ENCODE results near the gene NKX6-2.
"Not testable (repeated sequence)": the region's sequence is repeated elsewhere in the genome, so short reads cannot be mapped to it uniquely, and the experiment has no call there.

The NKX6-2 gene

GRCh38 chr10:132774181-132774901 is 11.6 kb downstream of the NKX6-2 start:
- no peaks in the 10 kb centered on the region for H3K4me1 ChIP-seq
- no peak overlapping the region for H3K9ac ChIP-seq
- no peaks in the 10 kb centered on the region for H3K79me2 ChIP-seq
- H3K27ac ChIP-seq: no peak overlapping the region
- H3K9me3 ChIP-seq (ENCODE audit: control insufficient read depth, low read length): no peaks in the 10 kb centered on the region
- H3K4me2 ChIP-seq (ENCODE audit: low read length): no peak overlapping the region
- H3K4me3 ChIP-seq (ENCODE audit: low read depth, low read length): no peak overlapping the region
- no peak for TF ChIP-seq CTCF (IDR thresholded peaks at IDR 0.05)
- no peaks in the 10 kb centered on the region for H3K27me3 ChIP-seq (ENCODE audit: control insufficient read depth, insufficient read depth, low read length)
- H2AFZ ChIP-seq: no peak overlapping the region
- H3K36me3 ChIP-seq (ENCODE audit: control insufficient read depth, insufficient read depth, low read length): no peaks in the 10 kb centered on the region

GRCh38 chr10:132772816-132773215 is 13.1 kb downstream of the NKX6-2 start:
- not testable (repeated sequence) for H3K4me2 ChIP-seq (ENCODE audit: low read length); H3K27ac ChIP-seq; H3K4me1 ChIP-seq; H2AFZ ChIP-seq; H3K27me3 ChIP-seq (ENCODE audit: control insufficient read depth, insufficient read depth, low read length); H3K4me3 ChIP-seq (ENCODE audit: low read depth, low read length); H3K36me3 ChIP-seq (ENCODE audit: control insufficient read depth, insufficient read depth, low read length); H3K9me3 ChIP-seq (ENCODE audit: control insufficient read depth, low read length); H3K79me2 ChIP-seq; H3K9ac ChIP-seq

GRCh38 chr10:132770061-132771021 is 15.6 kb downstream of the NKX6-2 start:
- no peak for TF ChIP-seq CTCF (IDR thresholded peaks at IDR 0.05)
- no peaks in the 10 kb centered on the region for H3K9me3 ChIP-seq (ENCODE audit: control insufficient read depth, low read length)

GRCh38 chr10:132768346-132769248 is 17.4 kb downstream of the NKX6-2 start:
- Histone ChIP-seq H3K27me3 (ENCODE audit: control insufficient read depth, insufficient read depth, low read length) (no peaks in the 10 kb centered on the region), H3K4me1 (no peaks in the 10 kb centered on the region), H3K9ac (no peak overlapping the region), H3K4me3 (ENCODE audit: low read depth, low read length) (no peak overlapping the region), H3K9me3 (ENCODE audit: control insufficient read depth, low read length) (no peaks in the 10 kb centered on the region), H3K27ac (no peak overlapping the region), H2AFZ (no peak overlapping the region), H3K4me2 (ENCODE audit: low read length) (no peak overlapping the region), H3K36me3 (ENCODE audit: control insufficient read depth, insufficient read depth, low read length) (no peaks in the 10 kb centered on the region), H3K79me2 (no peaks in the 10 kb centered on the region)
- TF ChIP-seq CTCF (IDR thresholded peaks at IDR 0.05): no peak

More at GRCh38 chr10:132770061-132771021, 15.6 kb downstream of the NKX6-2 start:
- no peak overlapping the region for H3K27ac ChIP-seq
- no peaks in the 10 kb centered on the region for H3K79me2 ChIP-seq
- H3K4me1 ChIP-seq: no peaks in the 10 kb centered on the region
- H3K27me3 ChIP-seq (ENCODE audit: control insufficient read depth, insufficient read depth, low read length): no peaks in the 10 kb centered on the region
- H3K9ac ChIP-seq: no peak overlapping the region
- H2AFZ ChIP-seq: no peak overlapping the region
- H3K4me3 ChIP-seq (ENCODE audit: low read depth, low read length): no peak overlapping the region
- no peaks in the 10 kb centered on the region for H3K36me3 ChIP-seq (ENCODE audit: control insufficient read depth, insufficient read depth, low read length)
- no peak overlapping the region for H3K4me2 ChIP-seq (ENCODE audit: low read length)

All from parathyroid adenoma (tissue), 2 donors.